Middle frontal gyrus (tissue), 1 donor: ENCODE data around the gene PRIMA1.

Experiments
- DNase-seq: peaks from one replicate; pipeline ENCODE4 v3.0.0-alpha.2; 2015; ENCODE audit warnings: low spot score; ENCODE audit errors: extremely low spot score

The PRIMA1 gene

DNA sequence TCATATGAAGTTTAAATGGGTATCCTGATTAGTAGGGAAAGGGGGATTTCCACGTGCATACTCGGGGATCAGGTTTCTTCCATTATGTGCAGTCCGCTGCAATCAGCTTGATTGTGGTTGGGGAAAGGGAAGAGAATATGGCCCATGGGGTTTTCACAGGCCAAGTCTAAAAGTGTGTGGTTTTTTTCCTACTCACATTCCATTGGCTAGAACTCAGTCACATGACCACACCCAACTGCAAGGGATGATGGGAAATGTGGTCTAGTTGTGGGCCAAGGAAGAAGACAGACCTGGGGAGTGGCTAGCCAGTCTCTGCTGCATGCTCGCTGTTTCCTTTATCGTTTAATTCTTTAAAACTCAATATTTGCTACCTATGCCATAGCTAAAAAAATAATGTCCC lies 105.1 kb downstream of the PRIMA1 start:
- no peak for DNase-seq

DNA sequence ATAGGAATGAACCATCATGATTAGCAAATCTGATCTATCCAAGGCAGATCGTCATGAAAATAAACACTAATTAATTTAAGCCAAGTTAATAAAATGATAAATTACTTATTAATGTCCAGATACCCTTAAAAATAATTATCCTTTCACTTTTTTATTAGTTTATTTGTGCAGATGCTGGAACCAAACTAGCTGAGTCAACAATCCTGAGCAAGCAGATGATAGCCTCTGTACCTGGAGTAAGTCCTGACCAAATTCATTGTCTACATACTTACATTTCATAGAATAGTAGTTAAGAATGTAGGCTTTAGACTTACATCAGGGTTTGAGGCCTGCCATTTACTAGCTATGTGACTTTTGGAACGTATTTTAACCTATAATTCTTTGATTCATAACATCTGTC lies 105.8 kb downstream of the PRIMA1 start:
- DNase-seq: no peak

DNA sequence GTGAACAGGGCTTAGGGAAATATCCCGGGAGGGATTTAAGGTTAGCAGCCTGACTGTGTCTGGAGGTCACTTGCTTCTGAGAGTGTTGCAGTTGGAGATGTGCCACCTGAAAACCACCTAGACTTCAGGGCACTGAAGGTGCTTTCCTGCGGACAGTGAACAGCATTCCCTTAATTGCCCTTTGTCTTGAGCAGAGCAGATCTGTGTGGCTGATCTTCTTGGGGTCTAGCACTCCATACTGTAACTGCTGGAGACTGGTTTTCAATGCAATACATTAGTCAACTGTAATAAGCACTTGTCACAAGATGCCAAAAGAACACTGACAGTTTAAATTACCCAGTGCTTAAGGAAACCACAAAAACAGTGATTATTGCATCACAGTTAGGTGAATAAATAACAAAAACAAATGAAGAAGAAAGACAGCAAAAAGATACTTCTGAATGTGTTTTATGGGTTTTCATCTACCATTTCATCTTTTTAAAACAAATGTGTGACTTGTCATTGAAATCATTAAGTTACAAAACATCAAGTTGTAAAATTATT lies 111.8 kb downstream of the PRIMA1 start:
- no peak for DNase-seq

DNA sequence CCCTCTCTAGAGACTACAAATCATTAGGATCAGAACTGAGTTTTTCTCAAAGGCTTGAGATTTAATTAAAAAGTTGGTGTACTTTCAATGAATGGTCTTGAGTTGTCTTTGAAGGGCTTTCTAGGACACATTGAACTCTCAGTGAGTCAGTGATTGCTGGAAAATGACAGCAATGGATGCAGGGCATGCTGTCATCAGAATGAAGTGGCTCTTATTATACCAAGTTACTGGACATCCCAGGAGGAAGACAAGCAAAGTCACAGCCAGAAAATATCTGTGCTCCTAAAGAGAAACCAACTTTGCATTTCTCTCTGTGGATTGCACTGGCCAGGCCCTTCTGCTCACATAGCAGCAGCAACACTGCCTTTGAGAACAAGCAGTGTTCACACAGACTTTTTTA lies 112.6 kb downstream of the PRIMA1 start:
- no peak for DNase-seq

DNA sequence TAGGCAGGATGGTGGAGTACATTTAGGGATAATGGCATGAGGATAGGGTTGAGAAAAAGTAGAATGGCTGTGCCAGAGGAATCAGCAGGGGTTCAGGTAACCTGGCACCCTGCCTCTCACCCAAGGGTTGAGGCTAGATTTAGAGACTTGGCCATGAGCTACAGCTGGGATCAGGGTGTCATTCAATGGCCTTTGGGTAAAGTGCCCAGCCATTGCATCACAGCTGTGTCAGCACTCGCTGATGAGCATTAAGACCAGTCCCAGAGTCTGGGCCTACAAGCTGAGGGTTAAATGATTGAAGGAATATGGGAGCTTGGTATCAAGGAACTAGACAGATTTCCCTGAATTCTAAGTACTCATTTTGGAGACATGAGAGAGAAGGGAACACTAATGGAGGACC lies 113.9 kb downstream of the PRIMA1 start:
- no peak for DNase-seq

DNA sequence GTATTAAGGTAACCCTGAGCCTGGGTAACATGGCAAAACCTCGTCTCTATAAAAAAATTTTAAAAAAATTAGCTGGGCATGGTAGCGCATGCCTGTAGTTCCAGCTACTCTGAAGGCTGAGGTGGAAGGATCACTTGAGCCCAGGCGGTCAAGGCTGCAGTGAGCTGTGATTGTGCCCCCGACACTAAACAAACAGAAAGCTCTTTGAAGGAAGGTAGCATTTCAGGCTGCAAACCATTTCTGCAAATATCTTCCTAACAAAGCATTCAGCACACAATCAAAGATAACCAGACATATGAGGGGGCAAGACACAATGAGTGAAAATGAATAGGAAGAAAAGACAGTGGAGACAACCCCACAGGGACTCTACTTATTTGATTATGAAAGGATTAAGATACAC lies 118.7 kb downstream of the PRIMA1 start:
- no peak for DNase-seq
